Psoas muscle (tissue), 8 donors: Measurements from ENCODE around the gene RPTOR. TPM values are rescaled to one million over a fixed set of nuclear protein-coding genes. Genes with fewer than 3 reads are reported as not detected.
"Not testable (repeated sequence)": the region's sequence is repeated elsewhere in the genome, so short reads cannot be mapped to it uniquely, and the experiment has no call there.

Experiments used
- ATAC-seq, 4 donors: fragments of 200-7000 bp; cut with Tn5 transposase; one replicate each; pipeline ENCODE4 v1.9.1; 2020; ENCODE audit warnings: moderate library complexity in 3 of 4, mild to moderate bottlenecking in 2 of 4
- DNase-seq, 2 donors: peaks; one replicate each; pipeline ENCODE4 v3.0.0-alpha.2; 2020
- H3K27ac ChIP-seq: fragments of 200-600 bp; one replicate; pipeline ENCODE4 v1.8.0; 2022
- H3K27me3 ChIP-seq, 3 donors: fragments of 200-600 bp in 1 of 3; one replicate each; pipeline versions ENCODE4 v1.6.1 to v1.8.0; 2013 to 2022; ENCODE audit warnings: low read length in 2 of 3, mild to moderate bottlenecking in 2 of 3, moderate library complexity in 1 of 3; ENCODE audit not compliant: insufficient read depth in 3 of 3
- H3K36me3 ChIP-seq, 2 donors: fragments of 200-600 bp in 1 of 2; one replicate each; pipeline versions ENCODE4 v1.6.1 to v1.8.0; 2013 to 2022; ENCODE audit warnings: low read depth in 1 of 2, mild to moderate bottlenecking in 1 of 2, moderate library complexity in 1 of 2; ENCODE audit not compliant: insufficient read depth in 1 of 2
- H3K4me1 ChIP-seq: fragments of 200-600 bp; one replicate; pipeline ENCODE4 v1.8.0; 2022
- H3K4me3 ChIP-seq: fragments of 200-600 bp; one replicate; pipeline ENCODE4 v1.8.0; 2022; ENCODE audit warnings: mild to moderate bottlenecking
- H3K9me3 ChIP-seq: fragments of 200-600 bp; one replicate; pipeline ENCODE4 v1.8.0; 2022
- WGBS, 3 donors: extraction: QIAGEN DNeasy Blood & Tissue Kit; methylation state at CpG; one replicate each; pipeline versions ENCODE4 v1.1.6 to v1.1.7; 2013; 5-methylcytosine and 5-hydroxymethylcytosine counted together
- intact Hi-C, 2 donors: fragments of 100-400 bp; cut with DNase I; formaldehyde crosslinking; loops; one replicate each; pipeline versions ENCODE4 v1.11.0 to v1.14.2; 2022
- polyA plus RNA-seq, 3 donors: library from polyadenylated mRNA; stranded (reverse); fragments of 200-250 nt; gene quantifications; one replicate each; pipeline ENCODE4 v1.2.3, GENCODE V29; 2013
- total RNA-seq, 4 donors: library from RNA; stranded (reverse); fragmentation: NEBNext Ultra II Directional in 2 of 4; extraction: Animal tissue kit (Norgen Biotek cat#: 25700) in 2 of 4; gene quantifications; one replicate each; pipeline versions ENCODE4 v1.2.1 to v1.2.4, GENCODE V29; 2021 to 2023
- TF ChIP-seq, protein P1 (sequence below): fragments of 200-600 bp; IDR thresholded peaks from one replicate; pipeline ENCODE4 v1.8.0; 2022; ENCODE audit warnings: antibody characterized with exemption
- donor health status: healthy with polysubstance abuse.
- donor health status: DM: no; HTN: no; CAD: no; lungs with moderate emphysema.
- donor health status: Bipolar disorder and iron deficiency.
- donor health status: healthy.
- donor health status: DM: yes; HTN: yes; CAD: no.
- donor health status: DM: no; HTN: no; CAD: no.
- donor health status: DM: no; HTN: no; CAD: no.
- donor health status: DM: yes; HTN: yes; CAD: no.

Gene RPTOR
- total and polyA plus RNA-seq, 7 donors = 13.6 to 82.2 (median 32.5) TPM

DNA sequence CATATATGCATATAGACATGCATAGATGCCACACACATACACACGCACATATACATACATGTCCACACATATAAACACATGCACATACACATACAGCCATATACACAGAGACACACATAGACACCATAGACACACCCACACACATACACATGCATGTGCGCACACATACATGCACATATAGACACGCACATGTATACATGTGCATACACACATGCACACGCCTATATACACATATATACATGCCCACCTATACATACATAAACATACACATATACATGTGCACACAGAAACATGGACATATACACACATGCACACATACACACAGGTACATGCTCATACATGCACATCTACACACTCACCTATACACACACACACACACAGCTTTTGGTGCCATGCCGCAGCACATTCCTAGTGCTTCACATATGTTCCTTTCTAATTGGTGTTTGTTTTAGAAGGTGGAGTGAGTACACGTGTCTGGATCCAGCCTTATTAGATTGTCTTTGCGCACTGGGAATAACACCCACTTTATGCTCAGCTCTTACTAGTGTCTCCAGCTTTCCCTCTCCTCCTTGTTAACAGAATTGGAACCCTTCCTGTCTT lies 198.0 kb downstream of the RPTOR start:
- intact Hi-C loops = no loop called here
- TF ChIP-seq, protein P1, sequence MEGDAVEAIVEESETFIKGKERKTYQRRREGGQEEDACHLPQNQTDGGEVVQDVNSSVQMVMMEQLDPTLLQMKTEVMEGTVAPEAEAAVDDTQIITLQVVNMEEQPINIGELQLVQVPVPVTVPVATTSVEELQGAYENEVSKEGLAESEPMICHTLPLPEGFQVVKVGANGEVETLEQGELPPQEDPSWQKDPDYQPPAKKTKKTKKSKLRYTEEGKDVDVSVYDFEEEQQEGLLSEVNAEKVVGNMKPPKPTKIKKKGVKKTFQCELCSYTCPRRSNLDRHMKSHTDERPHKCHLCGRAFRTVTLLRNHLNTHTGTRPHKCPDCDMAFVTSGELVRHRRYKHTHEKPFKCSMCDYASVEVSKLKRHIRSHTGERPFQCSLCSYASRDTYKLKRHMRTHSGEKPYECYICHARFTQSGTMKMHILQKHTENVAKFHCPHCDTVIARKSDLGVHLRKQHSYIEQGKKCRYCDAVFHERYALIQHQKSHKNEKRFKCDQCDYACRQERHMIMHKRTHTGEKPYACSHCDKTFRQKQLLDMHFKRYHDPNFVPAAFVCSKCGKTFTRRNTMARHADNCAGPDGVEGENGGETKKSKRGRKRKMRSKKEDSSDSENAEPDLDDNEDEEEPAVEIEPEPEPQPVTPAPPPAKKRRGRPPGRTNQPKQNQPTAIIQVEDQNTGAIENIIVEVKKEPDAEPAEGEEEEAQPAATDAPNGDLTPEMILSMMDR = no peak
- Histone ChIP-seq H3K4me3 (peak overlapping the region; percentile 12), H3K9me3 (peaks cover 6% of the 10 kb centered on the region), H3K36me3 (no peaks in the 10 kb centered on the region), H3K4me1 (peaks cover 21% of the 10 kb centered on the region), H3K27ac (peak overlapping the region; percentile 84), H3K27me3 (no peaks in the 10 kb centered on the region)
- ATAC-seq = peak in 1 of 4 donors; percentile 1
- no peak for DNase-seq
- WGBS, 3 donors = 55 to 74% (median 64%) methylated on average over 7 of the region's 7 CpGs

DNA sequence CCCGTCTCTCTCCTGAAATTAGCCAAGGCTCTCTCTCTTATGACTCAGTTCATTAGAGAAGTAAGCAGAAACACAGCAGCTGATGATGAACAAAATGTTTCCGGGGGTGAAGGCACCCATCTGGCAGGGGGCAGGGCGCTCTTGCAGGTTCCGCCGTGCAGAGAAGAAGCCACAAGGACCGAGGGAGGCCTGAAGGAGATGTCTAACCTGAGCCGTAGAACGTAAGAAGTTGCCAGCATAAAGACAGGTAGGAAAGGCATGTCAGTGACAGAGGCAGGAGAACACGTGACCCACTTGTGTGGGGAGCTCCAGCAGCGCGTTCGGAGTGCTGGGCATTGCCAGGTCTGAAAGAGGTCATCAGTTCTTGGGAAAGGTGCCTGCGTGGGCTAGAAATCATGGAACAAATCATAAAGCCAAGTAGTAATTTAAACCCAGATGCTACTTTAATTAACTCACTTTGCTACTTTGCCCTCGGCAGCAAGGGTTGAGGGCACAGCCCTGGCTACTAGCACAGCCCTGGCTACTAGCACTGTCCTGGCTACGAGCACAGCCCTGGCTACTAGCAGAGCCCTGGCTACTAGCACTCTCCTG lies 198.6 kb downstream of the RPTOR start:
- Histone ChIP-seq H3K27ac (peak overlapping the region; percentile 84), H3K36me3 (no peaks in the 10 kb centered on the region), H3K4me1 (peaks cover 21% of the 10 kb centered on the region), H3K9me3 (peaks cover 6% of the 10 kb centered on the region), H3K27me3 (no peaks in the 10 kb centered on the region), H3K4me3 (peak overlapping the region; percentile 12)
- DNase-seq = peak; percentile 45 to 74
- TF ChIP-seq, protein P1 = no peak
- 32 to 46% (median 39%) methylated on average over 15 of the region's 15 CpGs for WGBS, 3 donors
- peak; percentile 82 to 86 (median 85) for ATAC-seq
- intact Hi-C loops = no loop called here

DNA sequence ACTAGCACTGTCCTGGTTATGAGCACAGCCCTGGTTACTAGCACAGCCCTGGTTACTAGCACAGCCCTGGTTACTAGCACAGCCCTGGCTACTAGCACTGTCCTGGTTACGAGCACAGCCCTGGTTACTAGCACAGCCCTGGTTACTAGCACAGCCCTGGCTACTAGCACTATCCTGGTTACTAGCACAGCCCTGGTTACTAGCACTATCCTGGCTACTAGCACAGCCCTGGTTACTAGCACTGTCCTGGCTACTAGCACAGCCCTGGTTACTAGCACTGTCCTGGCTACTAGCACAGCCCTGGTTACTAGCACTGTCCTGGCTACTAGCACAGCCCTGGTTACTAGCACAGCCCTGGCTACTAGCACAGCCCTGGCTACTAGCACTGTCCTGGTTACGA lies 199.3 kb downstream of the RPTOR start:
- WGBS, 3 donors = 64 to 67% methylated on average over 1 to 2 of the region's 2 CpGs; no CpG with 5 or more reads in 1 of the 3 donors
- H3K36me3 ChIP-seq, H3K9me3 ChIP-seq, H3K27ac ChIP-seq, H3K4me3 ChIP-seq, intact Hi-C loops, ATAC-seq, H3K27me3 ChIP-seq, DNase-seq: not testable (repeated sequence)
- peaks cover 21% of the 10 kb centered on the region for H3K4me1 ChIP-seq

DNA sequence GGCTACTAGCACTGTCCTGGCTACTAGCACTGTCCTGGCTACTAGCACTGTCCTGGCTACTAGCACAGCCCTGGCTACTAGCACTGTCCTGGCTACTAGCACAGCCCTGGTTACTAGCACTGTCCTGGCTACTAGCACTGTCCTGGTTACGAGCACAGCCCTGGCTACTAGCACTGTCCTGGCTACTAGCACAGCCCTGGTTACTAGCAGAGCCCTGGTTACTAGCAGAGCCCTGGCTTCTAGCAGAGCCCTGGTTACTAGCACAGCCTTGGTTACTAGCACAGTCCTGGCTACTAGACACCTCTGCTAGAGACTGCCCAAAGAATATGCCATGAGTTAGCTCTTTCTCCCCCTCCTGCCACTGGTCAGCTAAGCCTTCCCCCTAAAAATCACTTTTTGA lies 200.1 kb downstream of the RPTOR start:
- WGBS, 3 donors = 57 to 100% methylated on average over 1 of the region's 1 CpG; no CpG with 5 or more reads in 1 of the 3 donors
- DNase-seq, H3K27me3 ChIP-seq, intact Hi-C loops, H3K4me3 ChIP-seq, H3K36me3 ChIP-seq, H3K9me3 ChIP-seq: not testable (repeated sequence)
- peak in 1 of 4 donors; percentile 31 for ATAC-seq
- Histone ChIP-seq H3K4me1 (peaks cover 24% of the 10 kb centered on the region), H3K27ac (peak overlapping the region; percentile 75)

DNA sequence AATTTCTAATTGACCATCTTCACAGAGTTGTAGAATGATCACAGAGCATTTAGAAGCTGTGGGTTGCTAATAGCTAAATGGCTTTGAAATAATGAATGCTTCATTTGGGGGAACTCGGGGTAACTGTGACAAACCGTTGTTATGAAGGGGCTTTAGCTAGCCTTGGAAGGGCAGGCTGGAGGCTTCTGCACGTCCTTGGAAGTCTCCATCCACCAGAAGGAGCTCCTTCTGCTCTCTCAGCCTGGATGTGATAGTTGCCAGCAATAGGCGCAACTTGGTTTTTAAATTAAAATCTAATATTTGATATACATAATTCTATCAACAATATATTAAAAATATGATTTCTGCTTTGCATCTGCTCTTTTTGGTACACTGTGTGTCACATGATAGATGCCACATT lies 200.5 kb downstream of the RPTOR start:
- Histone ChIP-seq H3K9me3 (peaks cover 6% of the 10 kb centered on the region), H3K27me3 (no peaks in the 10 kb centered on the region), H3K27ac (peak overlapping the region; percentile 75), H3K36me3 (no peaks in the 10 kb centered on the region), H3K4me3 (no peak overlapping the region), H3K4me1 (peaks cover 28% of the 10 kb centered on the region)
- 48 to 78% (median 74%) methylated on average over 4 of the region's 4 CpGs for WGBS, 3 donors
- TF ChIP-seq, protein P1 = no peak
- DNase-seq (no peak), ATAC-seq (peak in 1 of 4 donors; percentile 23)
- intact Hi-C loops = no loop called here
